ENCODE measurements around the gene TLX2. TPM values are rescaled to one million over a fixed set of nuclear protein-coding genes. Genes with fewer than 3 reads are reported as not detected.

Gene TLX2
- total and polyA plus RNA-seq, 2 donors (not counting 3 experiments of a cell fraction or from before 2014, with no cell fraction given) = not detected

GRCh38 chr2:74496997-74497776 is 17.1 kb upstream of the TLX2 start:
- Histone ChIP-seq H2AFZ (ENCODE audit: low read depth, low read length) (no peak overlapping the region), H3K4me2 (ENCODE audit: insufficient read depth, low read length) (no peak overlapping the region), H3K9me3 (replicated peaks; ENCODE audit: control insufficient read depth, insufficient read depth, low read length) (no peaks in the 10 kb centered on the region), H3K9me1 (replicated peaks; ENCODE audit: control insufficient read depth, extremely low read depth, insufficient read depth, low read length) (no peaks in the 10 kb centered on the region), H4K20me1 (replicated peaks; ENCODE audit: control insufficient read depth, extremely low read depth, insufficient read depth, low read length) (no peaks in the 10 kb centered on the region), H3K4me1 (ENCODE audit: control insufficient read depth, extremely low read depth, insufficient read depth, low read length) (peaks cover 23% of the 10 kb centered on the region), H3K27me3 (ENCODE audit: control insufficient read depth in 2 of 2, insufficient read depth in 2 of 2, low read length in 2 of 2) (peaks cover 23 to 40% of the 10 kb centered on the region in 2 experiments), H3K4me3 (replicated peaks in 1 of 3; ENCODE audit: insufficient read depth in 1 of 3, low read depth in 1 of 3, low read length in 3 of 3) (no peak overlapping the region), H3K27ac (ENCODE audit: insufficient read depth, low read depth, low read length) (no peak overlapping the region), H3K36me3 (ENCODE audit: control insufficient read depth in 2 of 2, extremely low read depth in 1 of 2, insufficient read depth in 2 of 2, low read length in 2 of 2) (peaks cover 3 to 4% of the 10 kb centered on the region in 2 experiments), H3K9ac (replicated peaks; ENCODE audit: extremely low read depth, insufficient read depth, low read length) (no peak overlapping the region), H3K79me2 (ENCODE audit: control insufficient read depth, insufficient read depth, low read length) (no peaks in the 10 kb centered on the region)
- no TSS peak for BruUV-seq (replicated peaks)
- DNase-seq (ENCODE audit: low read depth, low spot score) = no peak
- intact Hi-C loops (cut with micrococcal nuclease) = loop anchor here (5.0 kb wide), 1 partner anchor 35 kb away; no protein-coding TSS in a partner anchor
- FAIRE-seq = no peak
- dilution Hi-C loops (cut with MboI; ENCODE audit: extremely low pct_ligation_motif_present, low sequenced_read_pairs) = no loop called here
- CTCF ChIA-PET = interaction anchor here (1.4 to 2.6 kb wide), 2 partner anchors 8 to 14 kb away, joined by 3 to 6 read pairs; partner anchors contain the start of genes CCDC142 and TTC31
- POLR2A ChIA-PET = no interaction called here
- TF ChIP-seq MYC (IDR thresholded peaks at IDR 0.05; ENCODE audit: low read depth, low read length) = no peak
- no peak for TF ChIP-seq GATA2 (IDR thresholded peaks at IDR 0.05; ENCODE audit: insufficient read depth, insufficient read length, low read depth, low read length)
- TF ChIP-seq JUN (IDR thresholded peaks at IDR 0.05; ENCODE audit: borderline replicate concordance, insufficient read depth, insufficient read length, low read depth) = no peak
- no peak for TF ChIP-seq POLR2AphosphoS5 (IDR thresholded peaks at IDR 0.05; ENCODE audit: insufficient read depth, low read depth, low read length)
- no peak for TF ChIP-seq CTCF (IDR thresholded peaks at IDR 0.05; ENCODE audit: extremely low read depth in 1 of 2, insufficient read depth in 1 of 2, low read depth in 1 of 2, low read length in 2 of 2)
